ENCODE data around the gene TSPAN2. TPM values are rescaled to one million over a fixed set of nuclear protein-coding genes. Genes with fewer than 3 reads are reported as not detected.

The TSPAN2 gene
- total and polyA plus RNA-seq, 9 of the 15 experiments (the other 6 are each of a cell fraction or from before 2014, with no cell fraction given), result not detected

DNA sequence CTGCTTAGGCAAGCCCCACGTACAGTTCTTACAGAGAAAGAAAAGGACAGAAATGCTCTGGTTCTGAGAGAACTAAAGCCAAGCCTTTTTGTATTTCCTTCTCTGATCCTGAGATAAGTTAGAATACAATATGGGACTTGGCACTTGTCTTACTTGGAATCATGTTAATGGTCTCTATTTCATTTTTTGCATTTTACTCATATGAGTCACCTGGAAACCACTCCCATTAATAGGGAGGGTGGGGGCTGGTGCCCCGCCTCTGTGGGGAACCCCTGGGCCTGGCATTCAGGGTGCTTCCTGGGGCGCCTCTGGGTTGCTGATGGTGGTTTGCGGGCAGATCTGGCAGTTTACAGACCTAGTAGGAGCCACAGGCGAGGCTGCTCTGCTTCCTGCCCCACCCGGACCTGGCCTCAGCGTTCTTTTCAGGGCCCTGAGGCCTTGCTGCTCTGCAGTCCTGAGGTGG, 26.7 kb downstream of the TSPAN2 start (continued):
- TF ChIP-seq, protein P1, sequence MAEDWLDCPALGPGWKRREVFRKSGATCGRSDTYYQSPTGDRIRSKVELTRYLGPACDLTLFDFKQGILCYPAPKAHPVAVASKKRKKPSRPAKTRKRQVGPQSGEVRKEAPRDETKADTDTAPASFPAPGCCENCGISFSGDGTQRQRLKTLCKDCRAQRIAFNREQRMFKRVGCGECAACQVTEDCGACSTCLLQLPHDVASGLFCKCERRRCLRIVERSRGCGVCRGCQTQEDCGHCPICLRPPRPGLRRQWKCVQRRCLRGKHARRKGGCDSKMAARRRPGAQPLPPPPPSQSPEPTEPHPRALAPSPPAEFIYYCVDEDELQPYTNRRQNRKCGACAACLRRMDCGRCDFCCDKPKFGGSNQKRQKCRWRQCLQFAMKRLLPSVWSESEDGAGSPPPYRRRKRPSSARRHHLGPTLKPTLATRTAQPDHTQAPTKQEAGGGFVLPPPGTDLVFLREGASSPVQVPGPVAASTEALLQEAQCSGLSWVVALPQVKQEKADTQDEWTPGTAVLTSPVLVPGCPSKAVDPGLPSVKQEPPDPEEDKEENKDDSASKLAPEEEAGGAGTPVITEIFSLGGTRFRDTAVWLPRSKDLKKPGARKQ (CRISPR knock-in tag; IDR thresholded peaks at IDR 0.05), result no peak

DNA sequence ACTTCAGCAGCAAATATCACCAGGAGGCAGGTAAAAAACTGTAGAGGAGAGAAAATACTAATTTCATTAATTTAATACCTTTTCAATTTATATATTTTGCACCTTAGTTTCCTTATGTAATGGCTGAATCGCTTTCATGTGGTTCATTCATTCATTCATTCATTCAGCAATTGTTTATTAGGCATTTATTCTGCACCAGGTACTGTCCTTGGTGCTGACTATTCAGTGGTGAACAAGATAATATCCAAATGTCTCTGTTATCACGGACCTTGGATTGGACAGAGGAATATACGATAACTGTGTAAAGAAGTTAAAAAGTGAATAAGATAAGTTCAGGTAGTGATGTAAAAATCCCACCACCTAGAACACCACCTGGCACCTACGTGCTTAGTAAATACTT, 28.8 kb downstream of the TSPAN2 start:
- Histone ChIP-seq H3K27me3 (ENCODE audit: control insufficient read depth in 2 of 2, insufficient read depth in 2 of 2, low read length in 2 of 2) (peaks cover 6 to 12% of the 10 kb centered on the region in 2 experiments; a peak in 3 of 5 replicates), H3K36me3 (ENCODE audit: control insufficient read depth, insufficient read depth, low read length) (no peaks in the 10 kb centered on the region), H3K4me2 (ENCODE audit: insufficient read depth, low read length) (no peak overlapping the region), H3K9me1 (ENCODE audit: control insufficient read depth, insufficient read depth, low read length) (no peaks in the 10 kb centered on the region), H3K9me3 (replicated peaks; ENCODE audit: control insufficient read depth, insufficient read depth, low read depth, low read length) (no peaks in the 10 kb centered on the region), H3K4me3 (no peak overlapping the region), H4K20me1 (replicated peaks; ENCODE audit: control insufficient read depth, insufficient read depth, low read length) (no peaks in the 10 kb centered on the region; the same call in 1 of the 2 replicates), H3K27ac (ENCODE audit: extremely low read depth, low read depth, low read length) (no peak overlapping the region), H3K9ac (ENCODE audit: insufficient read depth in 1 of 2, low read depth in 2 of 2, low read length in 2 of 2) (no peak overlapping the region), H2AFZ (ENCODE audit: low read depth, low read length) (no peak overlapping the region), H3K4me1 (replicated peaks in 1 of 2; ENCODE audit: control insufficient read depth in 2 of 2, insufficient read depth in 2 of 2, low read length in 2 of 2) (no peaks in the 10 kb centered on the region), H3K79me2 (ENCODE audit: control insufficient read depth, insufficient read depth, low read length) (no peaks in the 10 kb centered on the region)
- no TSS peak for BruUV-seq (replicated peaks)
- ATAC-seq, result no peak
- WGBS (ENCODE audit: insufficient coverage, low coverage, missing lambda C conversion rate), result 0% methylated on average over 4 of the region's 4 CpGs
- ChIA-PET CTCF (ENCODE audit: low intra/inter-chr PET ratio) (no interaction called here), POLR2A (no interaction called here)
- DNase-seq (ENCODE audit: extremely low read depth in 1 of 4, low spot score in 3 of 4), result no peak
- in situ Hi-C loops (cut with MboI), result loop anchor here (25.0 kb wide), 1 partner anchor 1073 kb away; the partner anchor contains the start of gene OLFML3
- no peak for FAIRE-seq
- intact Hi-C loops (cut with micrococcal nuclease), result no loop called here
- TF ChIP-seq, protein P2, sequence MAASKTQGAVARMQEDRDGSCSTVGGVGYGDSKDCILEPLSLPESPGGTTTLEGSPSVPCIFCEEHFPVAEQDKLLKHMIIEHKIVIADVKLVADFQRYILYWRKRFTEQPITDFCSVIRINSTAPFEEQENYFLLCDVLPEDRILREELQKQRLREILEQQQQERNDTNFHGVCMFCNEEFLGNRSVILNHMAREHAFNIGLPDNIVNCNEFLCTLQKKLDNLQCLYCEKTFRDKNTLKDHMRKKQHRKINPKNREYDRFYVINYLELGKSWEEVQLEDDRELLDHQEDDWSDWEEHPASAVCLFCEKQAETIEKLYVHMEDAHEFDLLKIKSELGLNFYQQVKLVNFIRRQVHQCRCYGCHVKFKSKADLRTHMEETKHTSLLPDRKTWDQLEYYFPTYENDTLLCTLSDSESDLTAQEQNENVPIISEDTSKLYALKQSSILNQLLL (CRISPR knock-in tag; IDR thresholded peaks at IDR 0.05; ENCODE audit: borderline replicate concordance), result no peak
- TF ChIP-seq, protein P3, sequence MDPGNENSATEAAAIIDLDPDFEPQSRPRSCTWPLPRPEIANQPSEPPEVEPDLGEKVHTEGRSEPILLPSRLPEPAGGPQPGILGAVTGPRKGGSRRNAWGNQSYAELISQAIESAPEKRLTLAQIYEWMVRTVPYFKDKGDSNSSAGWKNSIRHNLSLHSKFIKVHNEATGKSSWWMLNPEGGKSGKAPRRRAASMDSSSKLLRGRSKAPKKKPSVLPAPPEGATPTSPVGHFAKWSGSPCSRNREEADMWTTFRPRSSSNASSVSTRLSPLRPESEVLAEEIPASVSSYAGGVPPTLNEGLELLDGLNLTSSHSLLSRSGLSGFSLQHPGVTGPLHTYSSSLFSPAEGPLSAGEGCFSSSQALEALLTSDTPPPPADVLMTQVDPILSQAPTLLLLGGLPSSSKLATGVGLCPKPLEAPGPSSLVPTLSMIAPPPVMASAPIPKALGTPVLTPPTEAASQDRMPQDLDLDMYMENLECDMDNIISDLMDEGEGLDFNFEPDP (CRISPR knock-in tag; IDR thresholded peaks at IDR 0.05), result no peak
- no peak for TF ChIP-seq ZNF507 (tag; conservative IDR thresholded peaks at IDR 0.05)
- TF ChIP-seq MEF2D (tag; conservative IDR thresholded peaks at IDR 0.05; ENCODE audit: low read depth), result no peak
- TF ChIP-seq, protein P4, sequence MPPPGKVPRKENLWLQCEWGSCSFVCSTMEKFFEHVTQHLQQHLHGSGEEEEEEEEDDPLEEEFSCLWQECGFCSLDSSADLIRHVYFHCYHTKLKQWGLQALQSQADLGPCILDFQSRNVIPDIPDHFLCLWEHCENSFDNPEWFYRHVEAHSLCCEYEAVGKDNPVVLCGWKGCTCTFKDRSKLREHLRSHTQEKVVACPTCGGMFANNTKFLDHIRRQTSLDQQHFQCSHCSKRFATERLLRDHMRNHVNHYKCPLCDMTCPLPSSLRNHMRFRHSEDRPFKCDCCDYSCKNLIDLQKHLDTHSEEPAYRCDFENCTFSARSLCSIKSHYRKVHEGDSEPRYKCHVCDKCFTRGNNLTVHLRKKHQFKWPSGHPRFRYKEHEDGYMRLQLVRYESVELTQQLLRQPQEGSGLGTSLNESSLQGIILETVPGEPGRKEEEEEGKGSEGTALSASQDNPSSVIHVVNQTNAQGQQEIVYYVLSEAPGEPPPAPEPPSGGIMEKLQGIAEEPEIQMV (tag; conservative IDR thresholded peaks at IDR 0.05; ENCODE audit: low read depth), result no peak

Data from K562 (cell line).